H1 (cell line): Measurements from ENCODE around the gene AOPEP. TPM values are rescaled to one million over a fixed set of nuclear protein-coding genes. Genes with fewer than 3 reads are reported as not detected.
A peak's percentile ranks its signal among the peaks of the same experiment; 100 is the strongest.

Experiments used
- CTCF ChIA-PET: fragments of 300-600 bp; sonication (Branson Sonifier 250); formaldehyde crosslinking; loops from one replicate; lab custom pipeline; 2021; ENCODE audit not compliant: partially characterized antibody; lab: Charles Lee
- POLR2A ChIA-PET: fragments of 300-600 bp; sonication (Branson Sonifier 250); formaldehyde crosslinking; loops from one replicate; lab custom pipeline; 2021; ENCODE audit warnings: inconsistent platforms; ENCODE audit not compliant: partially characterized antibody; lab: Charles Lee
- DNase-seq, 2 experiments: peaks; one replicate each; pipeline versions ENCODE4 v3.0.0 to v3.0.0-alpha.2; 2010 to 2022; ENCODE audit warnings: low spot score in 2 of 2, low read depth in 1 of 2, mixed read lengths in 1 of 2
- FAIRE-seq: peaks from 2 replicates; lab custom pipeline; 2011; peaks lifted over from hg19 to GRCh38; lab: Jason Lieb, UNC
- H2AFZ ChIP-seq: 2 replicates; pipeline ENCODE4 v1.8.1; 2012; ENCODE audit warnings: low read length, inconsistent platforms
- H2AK5ac ChIP-seq: 2 replicates; pipeline ENCODE4 v1.6.1; 2013; ENCODE audit warnings: low read depth, low read length
- H2BK120ac ChIP-seq: replicated peaks from 2 replicates; pipeline ENCODE3; 2013; ENCODE audit warnings: low read depth, low read length, inconsistent platforms
- H2BK12ac ChIP-seq: 2 replicates; pipeline ENCODE4 v1.6.1; 2013; ENCODE audit warnings: low read depth, low read length
- H2BK15ac ChIP-seq: 2 replicates; pipeline ENCODE4 v1.6.1; 2013; ENCODE audit warnings: low read length
- H2BK20ac ChIP-seq: 2 replicates; pipeline ENCODE4 v1.6.1; 2013; ENCODE audit warnings: low read length
- H2BK5ac ChIP-seq: 2 replicates; pipeline ENCODE4 v1.6.1; 2013; ENCODE audit warnings: low read depth, low read length
- H3K14ac ChIP-seq: 2 replicates; pipeline ENCODE4 v1.6.1; 2013; ENCODE audit warnings: inconsistent platforms; ENCODE audit not compliant: insufficient read length
- H3K18ac ChIP-seq: 2 replicates; pipeline ENCODE4 v1.6.1; 2013; ENCODE audit warnings: low read length; ENCODE audit errors: extremely low read depth
- H3K23ac ChIP-seq: 2 replicates; pipeline ENCODE4 v1.6.1; 2013; ENCODE audit warnings: inconsistent platforms; ENCODE audit not compliant: insufficient read length
- H3K23me2 ChIP-seq: 2 replicates; pipeline ENCODE4 v1.6.1; 2013; ENCODE audit warnings: low read depth, low read length
- H3K27ac ChIP-seq: 2 replicates; pipeline ENCODE4 v1.6.1; 2011; ENCODE audit warnings: low read depth, low read length, inconsistent platforms
- H3K27me3 ChIP-seq, 4 experiments: replicated peaks in 1 of 4; 1 replicate in 1 of 4; 2 replicates in 3 of 4; pipeline versions ENCODE4 v1.6.1 to v1.8.1; 2011 to 2013; ENCODE audit warnings: low read length in 3 of 4, mild to moderate bottlenecking in 3 of 4, inconsistent platforms in 2 of 4, mixed read lengths in 2 of 4, moderate library complexity in 1 of 4; ENCODE audit not compliant: control insufficient read depth in 3 of 4, insufficient read depth in 3 of 4; ENCODE audit errors: extremely low read depth in 1 of 4
- H3K36me3 ChIP-seq, 4 experiments: 2 replicates each; pipeline versions ENCODE4 v1.6.1 to v1.8.1; 2011 to 2013; ENCODE audit warnings: mild to moderate bottlenecking in 4 of 4, low read length in 3 of 4, moderate library complexity in 2 of 4, control low read depth in 1 of 4, inconsistent platforms in 1 of 4; ENCODE audit not compliant: insufficient read depth in 4 of 4, control insufficient read depth in 2 of 4
- H3K4ac ChIP-seq: replicated peaks from 2 replicates; pipeline ENCODE3; 2013; ENCODE audit warnings: low read length, low read depth, mixed read lengths, inconsistent platforms; ENCODE audit not compliant: insufficient read length
- H3K4me1 ChIP-seq, 4 experiments: replicated peaks in 1 of 4; 1 replicate in 1 of 4; 2 replicates in 3 of 4; pipeline versions ENCODE4 v1.6.1 to v1.8.1; 2011 to 2013; ENCODE audit warnings: low read length in 3 of 4, inconsistent platforms in 2 of 4, mixed read lengths in 1 of 4; ENCODE audit not compliant: insufficient read depth in 4 of 4, control insufficient read depth in 3 of 4
- H3K4me2 ChIP-seq, 2 experiments: 2 replicates each; pipeline versions ENCODE4 v1.6.1 to v1.8.1; 2011 to 2013; ENCODE audit warnings: low read depth in 2 of 2, low read length in 2 of 2, control low read depth in 1 of 2, inconsistent platforms in 1 of 2, mild to moderate bottlenecking in 1 of 2; ENCODE audit not compliant: insufficient read depth in 1 of 2
- H3K4me3 ChIP-seq, 4 experiments: fragments of 200-600, 300-600 bp in 1 of 4; sonication (generic), shearing (Covaris generic), sonication (Bioruptor Twin) in 1 of 4; 2 replicates each; pipeline versions ENCODE4 v1.5.1 to v1.8.1; 2011 to 2016; ENCODE audit warnings: low read length in 4 of 4, low read depth in 3 of 4, control low read depth in 2 of 4, inconsistent platforms in 2 of 4, mild to moderate bottlenecking in 2 of 4, mixed read lengths in 1 of 4, moderate library complexity in 1 of 4; ENCODE audit not compliant: insufficient read depth in 2 of 4; ENCODE audit errors: extremely low read depth in 1 of 4
- H3K56ac ChIP-seq: replicated peaks from 2 replicates; pipeline ENCODE3; 2013; ENCODE audit warnings: low read depth, mild to moderate bottlenecking, mixed read lengths, low read length, inconsistent platforms; ENCODE audit not compliant: insufficient read length
- H3K79me1 ChIP-seq: 2 replicates; pipeline ENCODE4 v1.6.1; 2013; ENCODE audit warnings: low read depth, low read length, control low read depth
- H3K79me2 ChIP-seq, 2 experiments: 2 replicates each; pipeline versions ENCODE4 v1.6.1 to v1.8.1; 2012 to 2013; ENCODE audit warnings: low read length in 2 of 2, mild to moderate bottlenecking in 2 of 2, inconsistent platforms in 1 of 2; ENCODE audit not compliant: insufficient read depth in 2 of 2, control insufficient read depth in 1 of 2
- H3K9ac ChIP-seq, 4 experiments: replicated peaks in 1 of 4; 1 replicate in 1 of 4; 2 replicates in 3 of 4; pipeline versions ENCODE4 v1.6.1 to v1.8.1; 2011 to 2013; ENCODE audit warnings: low read depth in 3 of 4, low read length in 3 of 4, control low read depth in 2 of 4, mild to moderate bottlenecking in 2 of 4, moderate library complexity in 2 of 4, inconsistent platforms in 1 of 4; ENCODE audit errors: extremely low read depth in 1 of 4
- H3K9me3 ChIP-seq, 2 experiments: 2 replicates each; pipeline versions ENCODE4 v1.6.1 to v1.8.1; 2012 to 2013; ENCODE audit warnings: mild to moderate bottlenecking in 2 of 2, moderate library complexity in 2 of 2, control low read depth in 1 of 2, inconsistent platforms in 1 of 2, low read depth in 1 of 2, low read length in 1 of 2, mixed read lengths in 1 of 2; ENCODE audit not compliant: insufficient read depth in 2 of 2
- H4K20me1 ChIP-seq, 2 experiments: replicated peaks in 1 of 2; 2 replicates each; pipeline versions ENCODE3 to v1.8.1; 2011 to 2013; ENCODE audit warnings: inconsistent platforms in 2 of 2, low read length in 2 of 2, mild to moderate bottlenecking in 1 of 2; ENCODE audit not compliant: insufficient read depth in 2 of 2, control insufficient read depth in 1 of 2
- H4K5ac ChIP-seq: 2 replicates; pipeline ENCODE4 v1.6.1; 2013; ENCODE audit warnings: low read length, low read depth, mixed read lengths, inconsistent platforms; ENCODE audit not compliant: insufficient read length
- H4K8ac ChIP-seq: 2 replicates; pipeline ENCODE4 v1.8.0; 2013; ENCODE audit warnings: mild to moderate bottlenecking, moderate library complexity, low read length, inconsistent platforms; ENCODE audit not compliant: insufficient read depth; ENCODE audit errors: extremely low read depth
- H4K91ac ChIP-seq: replicated peaks from 2 replicates; pipeline ENCODE3; 2013; ENCODE audit warnings: low read length, mixed read lengths, inconsistent platforms; ENCODE audit not compliant: insufficient read length
- BACH1 ChIP-seq: IDR thresholded peaks from 2 replicates; pipeline ENCODE4 v1.6.1; 2012; ENCODE audit warnings: low read length, improper control_type of control experiment
- CBX8 ChIP-seq: fragments of 300-800, 300-1000 bp; sonication (generic); IDR thresholded peaks from 2 replicates; pipeline ENCODE4 v1.7.1; 2016; ENCODE audit warnings: low read depth, low read length, borderline replicate concordance
- CHD2 ChIP-seq: IDR thresholded peaks from 2 replicates; pipeline ENCODE4 v1.6.1; 2012; ENCODE audit warnings: low read length, improper control_type of control experiment
- CREB1 ChIP-seq: IDR thresholded peaks from 2 replicates; pipeline ENCODE4 v1.6.1; 2012; ENCODE audit warnings: inconsistent platforms
- FOSL1 ChIP-seq: IDR thresholded peaks from 2 replicates; pipeline ENCODE4 v1.6.1; 2011; ENCODE audit warnings: mild to moderate bottlenecking, low read depth, low read length, moderate library complexity; ENCODE audit not compliant: insufficient read depth
- HDAC6 ChIP-seq: IDR thresholded peaks from one replicate; pipeline ENCODE4 v1.7.1; 2012; ENCODE audit warnings: low read depth, mild to moderate bottlenecking, inconsistent platforms, low read length, moderate library complexity
- MAFK ChIP-seq: IDR thresholded peaks from 2 replicates; pipeline ENCODE4 v1.6.1; 2012; ENCODE audit warnings: low read depth, mild to moderate bottlenecking, improper control_type of control experiment, low read length
- NANOG ChIP-seq: IDR thresholded peaks from 2 replicates; pipeline ENCODE4 v1.6.1; 2011; ENCODE audit warnings: low read length, low read depth, mild to moderate bottlenecking, inconsistent platforms; ENCODE audit not compliant: insufficient read depth, poor library complexity, severe bottlenecking
- RXRA ChIP-seq: IDR thresholded peaks from 2 replicates; pipeline ENCODE4 v1.6.1; 2011; ENCODE audit warnings: low read depth, mild to moderate bottlenecking, low read length, moderate library complexity; ENCODE audit not compliant: insufficient read depth
- TCF12 ChIP-seq: IDR thresholded peaks from 2 replicates; pipeline ENCODE4 v1.6.1; 2011; ENCODE audit warnings: low read depth, mild to moderate bottlenecking, low read length
- ZNF274 ChIP-seq: IDR thresholded peaks from 2 replicates; pipeline ENCODE4 v1.7.0; 2012; ENCODE audit warnings: low read length, borderline replicate concordance; ENCODE audit errors: extremely low read depth
- WGBS, 2 experiments: shearing (Covaris generic) in 1 of 2; methylation state at CpG; one replicate each; pipeline versions ENCODE4 v1.1.6 to v1.1.7; 2013 to 2015; ENCODE audit warnings: low lambda C conversion rate in 2 of 2, mixed read lengths in 2 of 2, inconsistent platforms in 1 of 2, low coverage in 1 of 2, missing lambda C conversion rate in 1 of 2; ENCODE audit not compliant: insufficient replicate concordance in 2 of 2, insufficient coverage in 1 of 2, insufficient read length in 1 of 2; ENCODE audit errors: extremely low coverage in 1 of 2, missing lambda C conversion rate in 1 of 2; 5-methylcytosine and 5-hydroxymethylcytosine counted together
- polyA plus RNA-seq, 7 experiments: library from polyadenylated mRNA; depleted of rRNA in 3 of 7; stranded (reverse) in 5 of 7; unstranded in 2 of 7; fragments of >200 nt in 5 of 7; fragments of 200-250 nt in 2 of 7; gene quantifications; 1 replicate in 5 of 7; 2 replicates in 1 of 7; 4 replicates in 1 of 7; pipeline versions ENCODE4 v1.2.1 to v1.2.3, GENCODE V29; 2011 to 2013; ENCODE audit warnings: missing spikeins in 2 of 7, mixed read lengths in 2 of 7
- total RNA-seq: library from RNA; stranded (reverse); fragmentation: NEBNext Ultra II Directional; extraction: Animal tissue kit (Norgen Biotek cat#: 25700); gene quantifications from 2 replicates; pipeline ENCODE4 v1.2.1, GENCODE V29; 2021
- TF ChIP-seq, protein P1 (sequence below): IDR thresholded peaks from 2 replicates; pipeline ENCODE4 v1.6.1; 2012; ENCODE audit warnings: inconsistent platforms
- TF ChIP-seq, protein P2 (sequence below): IDR thresholded peaks from 2 replicates; pipeline ENCODE4 v1.6.1; 2011; ENCODE audit warnings: low read length, improper control_type of control experiment

Gene AOPEP
- total and polyA plus RNA-seq, 2 of the 8 experiments (the other 6 are each of a cell fraction or from before 2014, with no cell fraction given) = 6.1 to 14.3 TPM

DNA sequence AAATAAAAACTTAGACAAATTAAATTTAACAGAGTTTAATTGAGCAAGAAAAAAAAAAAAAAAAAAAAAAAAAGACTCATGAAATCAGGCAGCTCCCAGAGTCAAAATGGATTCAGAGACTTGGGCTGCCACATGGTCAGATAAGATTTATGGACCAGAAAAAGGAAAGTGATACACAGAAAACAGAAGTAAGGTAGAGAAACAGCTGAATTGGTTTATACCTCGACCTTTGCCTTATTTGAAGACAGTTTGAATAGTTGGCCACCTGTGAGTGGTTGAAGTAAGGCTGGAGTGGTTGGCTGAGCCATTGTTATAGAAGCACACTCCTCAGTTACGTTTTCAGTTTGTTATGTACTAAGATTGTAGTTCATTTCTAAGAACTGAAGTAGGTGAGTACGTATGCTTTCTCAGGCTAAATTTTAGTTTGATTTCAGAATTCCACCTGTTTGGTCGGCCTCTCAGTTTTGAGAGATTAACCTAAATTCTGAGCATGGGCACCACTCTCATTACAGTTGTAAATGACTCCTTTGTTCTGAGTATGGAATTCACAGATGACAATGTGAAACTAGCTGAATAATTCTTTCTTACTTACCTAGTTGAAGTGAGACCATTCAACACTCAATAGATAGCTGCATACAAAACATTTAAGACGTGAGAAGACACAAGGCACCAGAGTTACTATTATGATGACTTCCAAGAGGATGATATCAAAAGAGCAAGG is 149.0 kb downstream of the AOPEP start:
- H3K4me3 ChIP-seq = no peak overlapping the region
- no peak overlapping the region for H2BK15ac ChIP-seq
- H3K4me1 ChIP-seq = peaks cover 0 to 3% (median 0%) of the 10 kb centered on the region in 4 experiments; a peak in 1 of 7 replicates
- H3K4me2 ChIP-seq = no peak overlapping the region
- ChIA-PET POLR2A (no interaction called here), CTCF (no interaction called here)
- no peak overlapping the region for H2BK12ac ChIP-seq
- H3K23ac ChIP-seq = no peak overlapping the region
- H3K79me1 ChIP-seq = no peaks in the 10 kb centered on the region
- H4K8ac ChIP-seq = no peak overlapping the region
- H4K5ac ChIP-seq = no peak overlapping the region
- no peak overlapping the region for H3K56ac ChIP-seq
- no peak overlapping the region for H2BK5ac ChIP-seq
- no peak overlapping the region for H3K4ac ChIP-seq
- 85% methylated on average over 5 of the region's 5 CpGs; no CpG with 5 or more reads in 1 of the 2 experiments for WGBS, 2 experiments
- H2BK120ac ChIP-seq = no peak overlapping the region
- H2BK20ac ChIP-seq = no peak overlapping the region
- no peak overlapping the region for H3K9ac ChIP-seq
- no peak overlapping the region for H3K14ac ChIP-seq
- H3K27ac ChIP-seq = no peak overlapping the region
- H3K9me3 ChIP-seq = no peaks in the 10 kb centered on the region
- no peak for FAIRE-seq
- no peak overlapping the region for H2AFZ ChIP-seq
- no peak overlapping the region for H3K18ac ChIP-seq
- no peak overlapping the region for H2AK5ac ChIP-seq
- H3K27me3 ChIP-seq = no peaks in the 10 kb centered on the region
- H4K20me1 ChIP-seq = no peaks in the 10 kb centered on the region
- peak in 1 of 2 experiments; percentile 2 for DNase-seq
- no peaks in the 10 kb centered on the region for H3K79me2 ChIP-seq
- no peaks in the 10 kb centered on the region for H3K23me2 ChIP-seq
- no peak overlapping the region for H4K91ac ChIP-seq
- no peaks in the 10 kb centered on the region for H3K36me3 ChIP-seq
- TF ChIP-seq CREB1 (no peak), NANOG (no peak), MAFK (no peak), ZNF274 (no peak), RXRA (no peak), BACH1 (no peak), HDAC6 (no peak), TCF12 (no peak), CBX8 (no peak), CHD2 (no peak), FOSL1 (no peak)
- TF ChIP-seq, protein P1, sequence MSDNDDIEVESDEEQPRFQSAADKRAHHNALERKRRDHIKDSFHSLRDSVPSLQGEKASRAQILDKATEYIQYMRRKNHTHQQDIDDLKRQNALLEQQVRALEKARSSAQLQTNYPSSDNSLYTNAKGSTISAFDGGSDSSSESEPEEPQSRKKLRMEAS = no peak
- TF ChIP-seq, protein P2, sequence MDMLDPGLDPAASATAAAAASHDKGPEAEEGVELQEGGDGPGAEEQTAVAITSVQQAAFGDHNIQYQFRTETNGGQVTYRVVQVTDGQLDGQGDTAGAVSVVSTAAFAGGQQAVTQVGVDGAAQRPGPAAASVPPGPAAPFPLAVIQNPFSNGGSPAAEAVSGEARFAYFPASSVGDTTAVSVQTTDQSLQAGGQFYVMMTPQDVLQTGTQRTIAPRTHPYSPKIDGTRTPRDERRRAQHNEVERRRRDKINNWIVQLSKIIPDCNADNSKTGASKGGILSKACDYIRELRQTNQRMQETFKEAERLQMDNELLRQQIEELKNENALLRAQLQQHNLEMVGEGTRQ = no peak
